HCT116 (cell line): ENCODE data around the gene ADAMTS14. TPM values are rescaled to one million over a fixed set of nuclear protein-coding genes. Genes with fewer than 3 reads are reported as not detected.

Experiments
- CEBPB ChIP-seq: IDR thresholded peaks from 2 replicates; pipeline ENCODE4 v1.6.1; 2012; ENCODE audit warnings: low read depth
- EZH2 ChIP-seq: fragments of 200-600 bp; sonication (generic); IDR thresholded peaks from 2 replicates; pipeline ENCODE4 v1.6.1; 2017; ENCODE audit warnings: antibody characterized with exemption, mixed run types
- EZH2phosphoT487 ChIP-seq: fragments of 200-600 bp; IDR thresholded peaks from 2 replicates; pipeline ENCODE4 v1.6.1; 2018; ENCODE audit warnings: antibody characterized with exemption, borderline replicate concordance
- RAD21 ChIP-seq: IDR thresholded peaks from 2 replicates; pipeline ENCODE4 v1.6.1; 2012; ENCODE audit warnings: low read depth, mild to moderate bottlenecking
- SIN3A ChIP-seq: IDR thresholded peaks from 2 replicates; pipeline ENCODE4 v1.6.1; 2012; ENCODE audit warnings: low read depth
- SP1 ChIP-seq: IDR thresholded peaks from 2 replicates; pipeline ENCODE4 v1.6.1; 2012; ENCODE audit warnings: low read depth
- TCF7L2 ChIP-seq: IDR thresholded peaks from 2 replicates; pipeline ENCODE4 v1.7.0; 2011; ENCODE audit warnings: borderline replicate concordance, inconsistent platforms; ENCODE audit not compliant: insufficient read depth, insufficient read length; ENCODE audit errors: extremely low read depth
- YY1 ChIP-seq: IDR thresholded peaks from 2 replicates; pipeline ENCODE4 v1.6.1; 2011; ENCODE audit warnings: low read length, low read depth, moderate library complexity, mild to moderate bottlenecking; ENCODE audit not compliant: insufficient replicate concordance; ENCODE audit errors: extremely low read depth
- ZFX ChIP-seq: fragments of 450-650 bp; IDR thresholded peaks from 2 replicates; pipeline ENCODE4 v1.6.1; 2017
- total RNA-seq: library from RNA; stranded (reverse); gene quantifications from one replicate; pipeline ENCODE4 v1.2.1, GENCODE V29; 2021; ENCODE audit not compliant: unreplicated experiment
- TF ChIP-seq, protein P1 (sequence below), 3 experiments: fragments of 200-600 bp in 1 of 3; sonication (generic) in 1 of 3; IDR thresholded peaks in 2 of 3; conservative IDR thresholded peaks in 1 of 3; 2 replicates each; pipeline ENCODE4 v1.5.1; 2012 to 2017; ENCODE audit warnings: low read depth in 2 of 3, low read length in 2 of 3, antibody characterized with exemption in 1 of 3, borderline replicate concordance in 1 of 3, control low read depth in 1 of 3, mild to moderate bottlenecking in 1 of 3, mixed read lengths in 1 of 3, mixed run types in 1 of 3, moderate library complexity in 1 of 3; ENCODE audit not compliant: insufficient read depth in 1 of 3
- TF ChIP-seq, protein P2 (sequence below): IDR thresholded peaks from 2 replicates; pipeline ENCODE4 v1.6.1; 2012

Gene ADAMTS14
- total RNA-seq, 1 experiment from 2014 or later, result 13.2 TPM

DNA sequence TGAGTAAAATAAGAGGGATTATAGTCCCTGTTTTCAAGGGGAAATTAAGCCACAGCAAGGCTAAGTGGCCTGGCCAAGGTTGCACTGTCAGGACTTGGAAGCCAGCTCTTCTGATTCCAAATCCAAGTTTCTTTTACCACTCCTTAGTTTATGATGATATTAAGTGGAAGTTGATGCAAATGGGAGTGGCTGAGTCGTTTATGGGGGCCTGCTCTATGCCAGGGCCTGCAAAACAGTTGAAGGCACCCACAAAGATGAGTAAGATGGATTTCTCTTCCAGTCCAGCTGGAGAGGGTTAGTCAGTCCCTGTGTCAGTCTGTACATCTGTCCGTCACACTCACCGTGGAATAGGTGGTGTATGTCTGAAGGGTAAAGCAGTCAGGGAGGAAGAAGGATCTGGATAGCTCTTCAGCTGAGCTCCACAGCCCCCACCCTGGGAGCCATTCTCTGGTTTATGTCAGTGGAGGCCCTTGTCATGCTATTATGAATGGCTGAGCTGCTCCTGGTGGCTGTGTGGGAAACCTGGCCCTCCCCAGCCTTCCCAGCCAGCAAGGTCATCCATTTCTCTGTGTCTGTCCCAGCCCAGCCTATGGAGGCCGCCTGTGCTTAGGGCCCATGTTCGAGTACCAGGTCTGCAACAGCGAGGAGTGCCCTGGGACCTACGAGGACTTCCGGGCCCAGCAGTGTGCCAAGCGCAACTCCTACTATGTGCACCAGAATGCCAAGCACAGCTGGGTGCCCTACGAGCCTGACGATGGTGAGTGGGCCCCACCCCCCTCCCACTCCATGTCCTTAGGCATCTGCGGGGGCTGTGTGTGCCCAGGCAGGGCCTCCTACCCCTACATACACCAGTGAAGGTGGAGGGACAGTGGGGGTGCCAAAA, 68.3 kb downstream of the ADAMTS14 start (continued):
- TF ChIP-seq, protein P1, sequence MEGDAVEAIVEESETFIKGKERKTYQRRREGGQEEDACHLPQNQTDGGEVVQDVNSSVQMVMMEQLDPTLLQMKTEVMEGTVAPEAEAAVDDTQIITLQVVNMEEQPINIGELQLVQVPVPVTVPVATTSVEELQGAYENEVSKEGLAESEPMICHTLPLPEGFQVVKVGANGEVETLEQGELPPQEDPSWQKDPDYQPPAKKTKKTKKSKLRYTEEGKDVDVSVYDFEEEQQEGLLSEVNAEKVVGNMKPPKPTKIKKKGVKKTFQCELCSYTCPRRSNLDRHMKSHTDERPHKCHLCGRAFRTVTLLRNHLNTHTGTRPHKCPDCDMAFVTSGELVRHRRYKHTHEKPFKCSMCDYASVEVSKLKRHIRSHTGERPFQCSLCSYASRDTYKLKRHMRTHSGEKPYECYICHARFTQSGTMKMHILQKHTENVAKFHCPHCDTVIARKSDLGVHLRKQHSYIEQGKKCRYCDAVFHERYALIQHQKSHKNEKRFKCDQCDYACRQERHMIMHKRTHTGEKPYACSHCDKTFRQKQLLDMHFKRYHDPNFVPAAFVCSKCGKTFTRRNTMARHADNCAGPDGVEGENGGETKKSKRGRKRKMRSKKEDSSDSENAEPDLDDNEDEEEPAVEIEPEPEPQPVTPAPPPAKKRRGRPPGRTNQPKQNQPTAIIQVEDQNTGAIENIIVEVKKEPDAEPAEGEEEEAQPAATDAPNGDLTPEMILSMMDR (IDR thresholded peaks at IDR 0.05 in 2 of 3, conservative IDR thresholded peaks at IDR 0.05 in 1 of 3; ENCODE audit: borderline replicate concordance in 1 of 3, insufficient read depth in 1 of 3, low read depth in 2 of 3, low read length in 2 of 3), result no peak
- TF ChIP-seq, protein P2, sequence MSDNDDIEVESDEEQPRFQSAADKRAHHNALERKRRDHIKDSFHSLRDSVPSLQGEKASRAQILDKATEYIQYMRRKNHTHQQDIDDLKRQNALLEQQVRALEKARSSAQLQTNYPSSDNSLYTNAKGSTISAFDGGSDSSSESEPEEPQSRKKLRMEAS, result no peak
- TF ChIP-seq EZH2, result no peak
- no peak for TF ChIP-seq EZH2phosphoT487
- TF ChIP-seq YY1, result no peak
- no peak for TF ChIP-seq TCF7L2
- TF ChIP-seq ZFX, result no peak
- no peak for TF ChIP-seq SIN3A
- TF ChIP-seq SP1, result no peak
- TF ChIP-seq CEBPB, result no peak
- TF ChIP-seq RAD21, result no peak
